Measurements from ENCODE around the gene ZNF576.
"Not testable (repeated sequence)": the region's sequence is repeated elsewhere in the genome, so short reads cannot be mapped to it uniquely, and the experiment has no call there.

ZNF576 gene

GRCh38 chr19:43598445-43599240 is 2.2 kb downstream of the ZNF576 start:
- in situ Hi-C loops (cut with HindIII; ENCODE audit: low sequenced_read_pairs) = no loop called here

- in situ Hi-C loops (cut with HindIII; ENCODE audit: low sequenced_read_pairs) = no loop called here
These were observed 3.4 kb downstream of the ZNF576 start for GRCh38 chr19:43599635-43600295.

- in situ Hi-C loops (cut with HindIII; ENCODE audit: low sequenced_read_pairs) = not testable (repeated sequence)
These were observed 3.9 kb downstream of the ZNF576 start for GRCh38 chr19:43600326-43600725.

GRCh38 chr19:43605875-43606568 is 9.6 kb downstream of the ZNF576 start:
- in situ Hi-C loops (cut with HindIII; ENCODE audit: low sequenced_read_pairs) = no loop called here

GRCh38 chr19:43606569-43607229 is 10.3 kb downstream of the ZNF576 start:
- in situ Hi-C loops (cut with HindIII; ENCODE audit: low sequenced_read_pairs) = no loop called here

GRCh38 chr19:43607238-43608205 is 11.1 kb downstream of the ZNF576 start:
- in situ Hi-C loops (cut with HindIII; ENCODE audit: low sequenced_read_pairs) = no loop called here

- in situ Hi-C loops (cut with HindIII; ENCODE audit: low sequenced_read_pairs) = no loop called here
These were observed 13.5 kb downstream of the ZNF576 start for GRCh38 chr19:43609872-43610271.

- in situ Hi-C loops (cut with HindIII; ENCODE audit: low sequenced_read_pairs) = no loop called here
These were observed 14.1 kb downstream of the ZNF576 start for GRCh38 chr19:43610493-43610892.

- in situ Hi-C loops (cut with HindIII; ENCODE audit: low sequenced_read_pairs) = no loop called here
These were observed 15.4 kb downstream of the ZNF576 start, which contains the start of gene SRRM5 for GRCh38 chr19:43611788-43612187. SRRM5 (plus strand) TSS chr19:43612088; CDS start chr19:43612122, 34 bp downstream.

GRCh38 chr19:43612374-43612773 is 16.0 kb downstream of the ZNF576 start:
- in situ Hi-C loops (cut with HindIII; ENCODE audit: low sequenced_read_pairs) = no loop called here

- in situ Hi-C loops (cut with HindIII; ENCODE audit: low sequenced_read_pairs) = no loop called here
These were observed 19.9 kb downstream of the ZNF576 start for GRCh38 chr19:43616306-43616705.

GRCh38 chr19:43616954-43617353 is 20.6 kb downstream of the ZNF576 start:
- in situ Hi-C loops (cut with HindIII; ENCODE audit: low sequenced_read_pairs) = no loop called here

- in situ Hi-C loops (cut with HindIII; ENCODE audit: low sequenced_read_pairs) = no loop called here
These were observed 22.5 kb downstream of the ZNF576 start for GRCh38 chr19:43618921-43619261.

GRCh38 chr19:43619262-43620060 is 23.1 kb downstream of the ZNF576 start, which contains the start of gene ZNF428:
ZNF428 (minus strand) TSS chr19:43619629; CDS start chr19:43614304, 5,325 bp downstream.
- in situ Hi-C loops (cut with HindIII; ENCODE audit: low sequenced_read_pairs) = loop anchor here (5.0 kb wide), 1 partner anchor 82 kb away; no protein-coding TSS in a partner anchor

GRCh38 chr19:43620061-43621001 is 23.9 kb downstream of the ZNF576 start:
- in situ Hi-C loops (cut with HindIII; ENCODE audit: low sequenced_read_pairs) = loop anchor here (5.0 kb wide), 1 partner anchor 83 kb away; no protein-coding TSS in a partner anchor

GRCh38 chr19:43622070-43622469 is 25.7 kb downstream of the ZNF576 start:
- in situ Hi-C loops (cut with HindIII; ENCODE audit: low sequenced_read_pairs) = loop anchor here (5.0 kb wide), 1 partner anchor 85 kb away; no protein-coding TSS in a partner anchor

- in situ Hi-C loops (cut with HindIII; ENCODE audit: low sequenced_read_pairs) = loop anchor here (5.0 kb wide), 1 partner anchor 86 kb away; no protein-coding TSS in a partner anchor
These were observed 26.6 kb downstream of the ZNF576 start for GRCh38 chr19:43622956-43623355.
